BE2C (cell line): Measurements from ENCODE around the gene ZNF189.

ENCODE experiments used
- DNase-seq: peaks from one replicate; pipeline ENCODE4 v3.0.0-alpha.2; 2020
- H3K27me3 ChIP-seq: fragments of 250-450 bp; sonication (Bioruptor Pico); 2 replicates; pipeline ENCODE4 v1.5.1; 2020; ENCODE audit warnings: mild to moderate bottlenecking
- H3K36me3 ChIP-seq: fragments of 250-450 bp; sonication (Bioruptor Pico); 2 replicates; pipeline ENCODE4 v1.5.1; 2020; ENCODE audit warnings: mild to moderate bottlenecking
- H3K4me1 ChIP-seq: fragments of 250-450 bp; sonication (Bioruptor Pico); 2 replicates; pipeline ENCODE4 v1.5.1; 2020
- H3K4me3 ChIP-seq: 2 replicates; pipeline ENCODE4 v1.5.1; 2011; ENCODE audit warnings: low read depth, low read length
- H3K9me3 ChIP-seq: fragments of 250-450 bp; sonication (Bioruptor Pico); 2 replicates; pipeline ENCODE4 v1.5.1; 2020
- TF ChIP-seq, protein P1 (sequence below): IDR thresholded peaks from 2 replicates; pipeline ENCODE4 v1.5.1; 2012; ENCODE audit warnings: mild to moderate bottlenecking, low read depth, low read length

ZNF189 gene

GRCh38 chr9:101435601-101436079 lies 37.0 kb downstream of the ZNF189 start, which contains the start of gene ALDOB:
ALDOB (minus strand) TSS chr9:101435774; CDS start chr9:101430887, 4,887 bp downstream.
- DNase-seq, result no peak
- H3K9me3 ChIP-seq, result no peaks in the 10 kb centered on the region
- H3K36me3 ChIP-seq, result no peaks in the 10 kb centered on the region
- TF ChIP-seq, protein P1, sequence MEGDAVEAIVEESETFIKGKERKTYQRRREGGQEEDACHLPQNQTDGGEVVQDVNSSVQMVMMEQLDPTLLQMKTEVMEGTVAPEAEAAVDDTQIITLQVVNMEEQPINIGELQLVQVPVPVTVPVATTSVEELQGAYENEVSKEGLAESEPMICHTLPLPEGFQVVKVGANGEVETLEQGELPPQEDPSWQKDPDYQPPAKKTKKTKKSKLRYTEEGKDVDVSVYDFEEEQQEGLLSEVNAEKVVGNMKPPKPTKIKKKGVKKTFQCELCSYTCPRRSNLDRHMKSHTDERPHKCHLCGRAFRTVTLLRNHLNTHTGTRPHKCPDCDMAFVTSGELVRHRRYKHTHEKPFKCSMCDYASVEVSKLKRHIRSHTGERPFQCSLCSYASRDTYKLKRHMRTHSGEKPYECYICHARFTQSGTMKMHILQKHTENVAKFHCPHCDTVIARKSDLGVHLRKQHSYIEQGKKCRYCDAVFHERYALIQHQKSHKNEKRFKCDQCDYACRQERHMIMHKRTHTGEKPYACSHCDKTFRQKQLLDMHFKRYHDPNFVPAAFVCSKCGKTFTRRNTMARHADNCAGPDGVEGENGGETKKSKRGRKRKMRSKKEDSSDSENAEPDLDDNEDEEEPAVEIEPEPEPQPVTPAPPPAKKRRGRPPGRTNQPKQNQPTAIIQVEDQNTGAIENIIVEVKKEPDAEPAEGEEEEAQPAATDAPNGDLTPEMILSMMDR, result no peak
- no peaks in the 10 kb centered on the region for H3K4me1 ChIP-seq
- peaks cover 17% of the 10 kb centered on the region for H3K27me3 ChIP-seq
- H3K4me3 ChIP-seq, result no peak within 1 kb of the TSS

DNA sequence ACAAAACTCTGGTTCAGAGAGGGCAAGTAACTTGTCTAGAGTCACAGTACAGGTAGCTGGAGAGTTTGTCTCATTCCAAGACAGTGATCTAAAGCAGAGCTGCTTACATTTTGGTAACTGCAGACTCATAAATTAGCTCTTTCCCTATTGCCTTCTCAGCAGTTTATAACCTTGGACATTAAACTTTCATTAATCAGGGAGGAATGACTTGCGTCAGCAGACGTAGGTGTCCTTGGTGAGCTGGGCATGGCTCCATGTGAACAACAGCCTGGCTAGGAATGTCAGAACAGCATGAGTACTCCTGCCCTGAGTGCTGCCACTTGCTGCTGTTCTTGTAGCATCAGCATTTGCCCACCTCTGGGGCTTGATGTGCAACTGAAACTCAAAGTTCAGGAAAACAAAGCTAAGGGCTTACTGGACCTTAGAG lies 39.2 kb downstream of the ZNF189 start:
- no peak for DNase-seq
- Histone ChIP-seq H3K4me1 (no peaks in the 10 kb centered on the region), H3K36me3 (no peaks in the 10 kb centered on the region), H3K27me3 (peaks cover 18% of the 10 kb centered on the region), H3K9me3 (no peaks in the 10 kb centered on the region), H3K4me3 (no peak overlapping the region)
- TF ChIP-seq, protein P1, result no peak

GRCh38 chr9:101438523-101438922 lies 39.9 kb downstream of the ZNF189 start:
- TF ChIP-seq, protein P1, result no peak
- H3K9me3 ChIP-seq, result no peaks in the 10 kb centered on the region
- H3K4me3 ChIP-seq, result no peak overlapping the region
- DNase-seq, result no peak
- no peaks in the 10 kb centered on the region for H3K4me1 ChIP-seq
- H3K27me3 ChIP-seq, result peaks cover 18% of the 10 kb centered on the region
- H3K36me3 ChIP-seq, result no peaks in the 10 kb centered on the region

- Histone ChIP-seq H3K4me3 (no peak overlapping the region), H3K27me3 (peaks cover 17% of the 10 kb centered on the region), H3K4me1 (no peaks in the 10 kb centered on the region), H3K9me3 (no peaks in the 10 kb centered on the region), H3K36me3 (no peaks in the 10 kb centered on the region)
- no peak for DNase-seq
- TF ChIP-seq, protein P1, result no peak
These were observed 42.1 kb downstream of the ZNF189 start for GRCh38 chr9:101440714-101441230.

DNA sequence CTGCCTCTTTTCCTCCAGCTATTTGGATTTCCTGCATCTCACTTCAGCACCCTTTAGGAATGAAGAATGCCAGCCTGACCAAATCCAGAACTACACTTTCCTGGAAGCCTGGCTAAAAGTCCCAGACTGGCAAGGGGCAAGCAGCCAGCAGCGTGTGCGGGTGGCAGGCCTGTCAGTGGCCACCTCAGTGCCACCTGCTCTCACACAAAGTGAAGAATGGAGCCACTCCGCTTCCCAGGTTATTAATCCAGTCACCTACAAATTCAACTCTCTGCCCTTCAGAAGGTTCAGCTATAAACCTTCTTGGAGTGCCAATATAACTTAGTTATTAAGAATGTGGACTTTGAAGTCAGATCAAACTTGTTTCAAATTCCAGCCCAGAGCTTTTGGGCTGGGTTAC lies 43.7 kb downstream of the ZNF189 start:
- H3K4me1 ChIP-seq, result no peaks in the 10 kb centered on the region
- TF ChIP-seq, protein P1, result no peak
- peaks cover 8% of the 10 kb centered on the region for H3K27me3 ChIP-seq
- H3K9me3 ChIP-seq, result no peaks in the 10 kb centered on the region
- DNase-seq, result no peak
- H3K36me3 ChIP-seq, result no peaks in the 10 kb centered on the region
- H3K4me3 ChIP-seq, result no peak overlapping the region

DNA sequence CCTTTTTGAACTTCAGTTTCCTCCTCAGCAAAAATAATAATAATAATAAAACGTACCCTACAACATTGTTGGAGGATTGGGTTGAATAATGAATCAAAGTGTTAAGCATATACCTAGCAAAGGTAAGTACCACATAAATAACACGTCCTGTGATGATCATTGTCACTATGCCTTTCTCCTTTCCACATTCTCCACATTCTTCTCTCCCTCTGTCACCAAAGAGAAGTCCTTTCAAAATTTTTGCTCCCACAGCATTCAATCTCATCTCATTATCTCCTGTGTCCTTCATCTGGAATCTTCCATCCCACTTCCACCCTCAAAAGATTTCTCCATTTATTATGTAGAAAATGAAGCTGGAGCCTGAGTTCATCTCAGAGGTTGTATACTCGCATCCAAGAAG lies 44.1 kb downstream of the ZNF189 start:
- H3K9me3 ChIP-seq, result no peaks in the 10 kb centered on the region
- no peaks in the 10 kb centered on the region for H3K4me1 ChIP-seq
- no peak for DNase-seq
- TF ChIP-seq, protein P1, result no peak
- no peaks in the 10 kb centered on the region for H3K36me3 ChIP-seq
- no peak overlapping the region for H3K4me3 ChIP-seq
- peaks cover 4% of the 10 kb centered on the region for H3K27me3 ChIP-seq
